Natural killer cell (primary cell): Measurements from ENCODE around the gene TRIM38. TPM values are rescaled to one million over a fixed set of nuclear protein-coding genes. Genes with fewer than 3 reads are reported as not detected.

Source experiments
- ATAC-seq, 3 donors: fragments of 150-1000 bp in 2 of 3; fragments of 200-7000 bp in 1 of 3; cut with Tn5 transposase; 1 replicate in 1 of 3; 2 replicates in 2 of 3; pipeline ENCODE4 v1.10.0; 2021; ENCODE audit warnings: mild to moderate bottlenecking in 2 of 3, moderate library complexity in 2 of 3
- DNase-seq, 2 donors: peaks; one replicate each; pipeline versions ENCODE4 v3.0.0 to v3.0.0-alpha.2; 2013 to 2021; ENCODE audit warnings: mixed read lengths in 1 of 2
- H3K27ac ChIP-seq: one replicate; pipeline ENCODE4 v1.5.1; 2013; ENCODE audit warnings: mild to moderate bottlenecking, low read length
- H3K27me3 ChIP-seq: one replicate; pipeline ENCODE4 v1.6.1; 2013; ENCODE audit warnings: low read length; ENCODE audit not compliant: control insufficient read depth, insufficient read depth
- H3K36me3 ChIP-seq: one replicate; pipeline ENCODE4 v1.6.1; 2013; ENCODE audit warnings: low read length; ENCODE audit not compliant: control insufficient read depth, insufficient read depth
- H3K4me1 ChIP-seq: one replicate; pipeline ENCODE4 v1.6.1; 2013; ENCODE audit warnings: low read length; ENCODE audit not compliant: control insufficient read depth, insufficient read depth
- H3K4me3 ChIP-seq: one replicate; pipeline ENCODE4 v1.5.1; 2013; ENCODE audit warnings: low read length
- H3K9me3 ChIP-seq: one replicate; pipeline ENCODE4 v1.6.1; 2013; ENCODE audit warnings: low read length; ENCODE audit not compliant: control insufficient read depth, insufficient read depth
- H3K27ac Mint-ChIP-seq, 2 donors: one replicate each; pipeline ENCODE4 v1.8.0; 2022; ENCODE audit warnings: mild to moderate bottlenecking in 2 of 2, mixed read lengths in 2 of 2, moderate library complexity in 1 of 2
- H3K27me3 Mint-ChIP-seq, 2 donors: one replicate each; pipeline ENCODE4 v1.8.0; 2022; ENCODE audit warnings: low read depth in 2 of 2, mixed read lengths in 2 of 2
- H3K36me3 Mint-ChIP-seq: one replicate; pipeline ENCODE4 v1.8.0; 2022; ENCODE audit warnings: mixed read lengths
- H3K4me1 Mint-ChIP-seq, 2 donors: one replicate each; pipeline ENCODE4 v1.8.0; 2022; ENCODE audit warnings: mixed read lengths in 2 of 2
- H3K4me3 Mint-ChIP-seq: one replicate; pipeline ENCODE4 v1.8.0; 2022; ENCODE audit warnings: mild to moderate bottlenecking, moderate library complexity, mixed read lengths
- H3K9me3 Mint-ChIP-seq, 2 donors: one replicate each; pipeline ENCODE4 v1.8.0; 2022; ENCODE audit warnings: mixed read lengths in 2 of 2
- CTCF ChIP-seq: fragments of 200-600 bp; IDR thresholded peaks from one replicate; pipeline ENCODE4 v1.8.0; 2022; ENCODE audit warnings: antibody characterized with exemption
- WGBS: methylation state at CpG from one replicate; pipeline ENCODE4 v1.1.7; 2013; ENCODE audit warnings: missing lambda C conversion rate; ENCODE audit not compliant: insufficient coverage; 5-methylcytosine and 5-hydroxymethylcytosine counted together
- intact Hi-C: fragments of 100-400 bp; cut with micrococcal nuclease; formaldehyde crosslinking; loops from one replicate; pipeline ENCODE4 v1.14.2; 2022
- total RNA-seq, 4 donors: library from RNA; stranded (reverse); fragments of 120-200 nt in 1 of 4; gene quantifications; one replicate each; pipeline versions ENCODE4 v1.2.3 to v1.2.4, GENCODE V29; 2013 to 2022

The TRIM38 gene
- total RNA-seq, 3 donors from 2014 or later (not counting 1 experiment from before 2014, with no cell fraction given) = 25.5 to 30.5 (median 27.1) TPM

- Histone ChIP-seq H3K36me3 (no peaks in the 10 kb centered on the region), H3K4me3 (no peak overlapping the region), H3K9me3 (no peaks in the 10 kb centered on the region), H3K4me1 (no peaks in the 10 kb centered on the region), H3K27ac (no peak overlapping the region), H3K27me3 (no peaks in the 10 kb centered on the region)
- Mint-ChIP-seq H3K36me3 (no peaks in the 10 kb centered on the region), H3K4me3 (no peak overlapping the region), H3K4me1 (no peaks in the 10 kb centered on the region), H3K27me3 (peaks cover 11 to 13% of the 10 kb centered on the region in 2 donors), H3K27ac (no peak overlapping the region), H3K9me3 (no peaks in the 10 kb centered on the region)
- no peak for TF ChIP-seq CTCF
- intact Hi-C loops = no loop called here
- DNase-seq (no peak), ATAC-seq (no peak)
- 100% methylated on average over 1 of the region's 2 CpGs for WGBS
These were observed 10.1 kb upstream of the TRIM38 start for GRCh38 chr6:25952535-25952934.

GRCh38 chr6:25953733-25954132 is 8.9 kb upstream of the TRIM38 start:
- H3K36me3 ChIP-seq = no peaks in the 10 kb centered on the region
- no peak for DNase-seq
- H3K4me3 ChIP-seq = no peak overlapping the region
- 85% methylated on average over 2 of the region's 3 CpGs for WGBS
- H3K36me3 Mint-ChIP-seq = no peaks in the 10 kb centered on the region
- H3K27me3 ChIP-seq = no peaks in the 10 kb centered on the region
- ATAC-seq = no peak
- no peak overlapping the region for H3K4me3 Mint-ChIP-seq
- no peak overlapping the region for H3K27ac Mint-ChIP-seq
- peaks cover 11 to 13% of the 10 kb centered on the region in 2 donors for H3K27me3 Mint-ChIP-seq
- H3K9me3 Mint-ChIP-seq = no peaks in the 10 kb centered on the region
- H3K4me1 ChIP-seq = peaks cover 3% of the 10 kb centered on the region
- peaks cover 4 to 6% of the 10 kb centered on the region in 2 donors for H3K4me1 Mint-ChIP-seq
- no peak for TF ChIP-seq CTCF
- H3K9me3 ChIP-seq = no peaks in the 10 kb centered on the region
- intact Hi-C loops = no loop called here
- no peak overlapping the region for H3K27ac ChIP-seq

DNA sequence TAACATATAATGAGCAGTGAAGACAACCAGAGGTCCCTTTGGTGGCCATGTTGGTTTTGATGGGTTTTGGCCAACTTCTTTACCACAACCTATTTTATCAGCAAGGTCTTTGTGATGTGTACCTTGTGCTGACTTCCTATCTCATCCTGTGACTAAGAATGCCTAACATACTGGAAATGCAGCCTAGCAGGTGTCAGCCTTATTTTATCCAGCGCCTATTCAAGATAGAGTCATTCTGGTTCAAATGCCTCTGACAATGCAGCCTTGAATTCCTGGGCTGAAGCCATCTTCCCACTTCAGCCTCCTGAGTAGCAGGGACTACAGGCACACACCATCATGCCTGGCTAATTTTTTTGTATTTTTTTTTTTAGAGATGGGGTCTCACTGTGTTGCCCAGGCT is 7.8 kb upstream of the TRIM38 start:
- ATAC-seq (no peak), DNase-seq (no peak)
- Histone ChIP-seq H3K27ac (no peak overlapping the region), H3K9me3 (no peaks in the 10 kb centered on the region), H3K27me3 (no peaks in the 10 kb centered on the region), H3K4me3 (no peak overlapping the region), H3K36me3 (no peaks in the 10 kb centered on the region), H3K4me1 (peaks cover 6% of the 10 kb centered on the region)
- intact Hi-C loops = no loop called here
- Mint-ChIP-seq H3K9me3 (no peaks in the 10 kb centered on the region), H3K27ac (no peak overlapping the region), H3K27me3 (peaks cover 11 to 13% of the 10 kb centered on the region in 2 donors), H3K36me3 (no peaks in the 10 kb centered on the region), H3K4me1 (peaks cover 14 to 16% of the 10 kb centered on the region in 2 donors), H3K4me3 (no peak overlapping the region)
- no peak for TF ChIP-seq CTCF
- no CpG with 5 or more reads among the region's 1 CpG for WGBS

GRCh38 chr6:25956226-25956625 is 6.4 kb upstream of the TRIM38 start:
- H3K4me3 ChIP-seq = no peak overlapping the region
- DNase-seq (no peak), ATAC-seq (no peak)
- H3K9me3 ChIP-seq = no peaks in the 10 kb centered on the region
- H3K27ac Mint-ChIP-seq = no peak overlapping the region
- H3K27me3 Mint-ChIP-seq = peaks cover 7 to 11% of the 10 kb centered on the region in 2 donors
- intact Hi-C loops = no loop called here
- peaks cover 0 to 2% of the 10 kb centered on the region in 2 donors for H3K9me3 Mint-ChIP-seq
- TF ChIP-seq CTCF = no peak
- H3K4me3 Mint-ChIP-seq = no peak overlapping the region
- H3K27ac ChIP-seq = no peak overlapping the region
- 85% methylated on average over 3 of the region's 3 CpGs for WGBS
- no peaks in the 10 kb centered on the region for H3K36me3 ChIP-seq
- no peaks in the 10 kb centered on the region for H3K27me3 ChIP-seq
- peaks cover 17 to 20% of the 10 kb centered on the region in 2 donors for H3K4me1 Mint-ChIP-seq
- H3K36me3 Mint-ChIP-seq = no peaks in the 10 kb centered on the region
- H3K4me1 ChIP-seq = peaks cover 6% of the 10 kb centered on the region
